Glutamatergic neuron (in vitro differentiated cells): ENCODE data around the gene ZNG1A. TPM values are rescaled to one million over a fixed set of nuclear protein-coding genes. Genes with fewer than 3 reads are reported as not detected.
"Not testable (repeated sequence)": the region's sequence is repeated elsewhere in the genome, so short reads cannot be mapped to it uniquely, and the experiment has no call there.

ENCODE experiments used
- DNase-seq: peaks from one replicate; pipeline ENCODE4 v3.0.0; 2022
- H3K27ac Mint-ChIP-seq: one replicate; pipeline ENCODE4 v1.8.0; 2020; ENCODE audit warnings: mild to moderate bottlenecking, mixed read lengths, inconsistent platforms; ENCODE audit not compliant: unreplicated experiment
- H3K27me3 Mint-ChIP-seq: one replicate; pipeline ENCODE4 v1.8.0; 2020; ENCODE audit warnings: mild to moderate bottlenecking, moderate library complexity, mixed read lengths, inconsistent platforms; ENCODE audit not compliant: unreplicated experiment
- H3K36me3 Mint-ChIP-seq: one replicate; pipeline ENCODE4 v1.8.0; 2020; ENCODE audit warnings: mild to moderate bottlenecking, mixed read lengths, inconsistent platforms; ENCODE audit not compliant: unreplicated experiment
- H3K4me1 Mint-ChIP-seq: one replicate; pipeline ENCODE4 v1.8.0; 2020; ENCODE audit warnings: mild to moderate bottlenecking, low read depth, mixed read lengths, inconsistent platforms; ENCODE audit not compliant: unreplicated experiment
- H3K4me3 Mint-ChIP-seq: one replicate; pipeline ENCODE4 v1.8.0; 2020; ENCODE audit warnings: mild to moderate bottlenecking, mixed read lengths, inconsistent platforms; ENCODE audit not compliant: unreplicated experiment
- H3K9me3 Mint-ChIP-seq: one replicate; pipeline ENCODE4 v1.8.0; 2020; ENCODE audit warnings: mild to moderate bottlenecking, moderate library complexity, mixed read lengths, inconsistent platforms; ENCODE audit not compliant: unreplicated experiment
- CTCF ChIP-seq: fragments of 200-600 bp; sonication (generic); IDR thresholded peaks from one replicate; pipeline ENCODE4 v1.5.0; 2021; ENCODE audit not compliant: partially characterized antibody, unreplicated experiment
- total RNA-seq: library from RNA; stranded (reverse); fragmentation: NEBNext Ultra II Directional; extraction: Animal tissue kit (Norgen Biotek cat#: 25700); gene quantifications from one replicate; pipeline ENCODE4 v1.2.1, GENCODE V29; 2021; ENCODE audit not compliant: unreplicated experiment

The ZNG1A gene
- total RNA-seq, 1 donor from 2014 or later: 33.5 TPM

- Mint-ChIP-seq H3K36me3 (no peaks in the 10 kb centered on the region), H3K4me3 (no peak overlapping the region), H3K27me3 (no peaks in the 10 kb centered on the region), H3K9me3 (no peaks in the 10 kb centered on the region), H3K27ac (no peak overlapping the region), H3K4me1 (no peaks in the 10 kb centered on the region)
- TF ChIP-seq CTCF: no peak
- DNase-seq: no peak
Observed at GRCh38 chr9:211557-211956, 32.7 kb upstream of the ZNG1A start.

- Mint-ChIP-seq H3K9me3 (no peaks in the 10 kb centered on the region), H3K4me1 (no peaks in the 10 kb centered on the region), H3K36me3 (no peaks in the 10 kb centered on the region), H3K27me3 (no peaks in the 10 kb centered on the region), H3K4me3 (no peak overlapping the region), H3K27ac (no peak overlapping the region)
- no peak for DNase-seq
- TF ChIP-seq CTCF: no peak
Observed at GRCh38 chr9:211036-211435, 32.2 kb upstream of the ZNG1A start.

GRCh38 chr9:209143-209758 is 30.4 kb upstream of the ZNG1A start:
- H3K4me1 Mint-ChIP-seq: no peaks in the 10 kb centered on the region
- no peaks in the 10 kb centered on the region for H3K9me3 Mint-ChIP-seq
- no peak overlapping the region for H3K4me3 Mint-ChIP-seq
- H3K27me3 Mint-ChIP-seq: no peaks in the 10 kb centered on the region
- DNase-seq: no peak
- H3K27ac Mint-ChIP-seq: no peak overlapping the region
- no peak for TF ChIP-seq CTCF
- no peaks in the 10 kb centered on the region for H3K36me3 Mint-ChIP-seq

GRCh38 chr9:206481-206880 is 27.6 kb upstream of the ZNG1A start:
- H3K27ac Mint-ChIP-seq: no peak overlapping the region
- TF ChIP-seq CTCF: no peak
- H3K36me3 Mint-ChIP-seq: no peaks in the 10 kb centered on the region
- H3K9me3 Mint-ChIP-seq: no peaks in the 10 kb centered on the region
- no peak overlapping the region for H3K4me3 Mint-ChIP-seq
- no peaks in the 10 kb centered on the region for H3K4me1 Mint-ChIP-seq
- no peaks in the 10 kb centered on the region for H3K27me3 Mint-ChIP-seq
- no peak for DNase-seq

- DNase-seq, H3K4me3 Mint-ChIP-seq, H3K27me3 Mint-ChIP-seq, H3K36me3 Mint-ChIP-seq, H3K27ac Mint-ChIP-seq, H3K4me1 Mint-ChIP-seq, H3K9me3 Mint-ChIP-seq: not testable (repeated sequence)
Observed at GRCh38 chr9:199601-200000, 20.7 kb upstream of the ZNG1A start.

- H3K27ac Mint-ChIP-seq, H3K36me3 Mint-ChIP-seq, H3K9me3 Mint-ChIP-seq, H3K27me3 Mint-ChIP-seq, DNase-seq, H3K4me1 Mint-ChIP-seq: not testable (repeated sequence)
- peak overlapping the region; percentile 86 for H3K4me3 Mint-ChIP-seq
Observed at GRCh38 chr9:178140-178825, 573 bp downstream of the ZNG1A start.

GRCh38 chr9:169757-170156 is 9.1 kb downstream of the ZNG1A start:
- H3K27ac Mint-ChIP-seq, H3K4me1 Mint-ChIP-seq, DNase-seq, H3K27me3 Mint-ChIP-seq, H3K4me3 Mint-ChIP-seq, H3K9me3 Mint-ChIP-seq, H3K36me3 Mint-ChIP-seq: not testable (repeated sequence)

GRCh38 chr9:159871-160270 is 19.0 kb downstream of the ZNG1A start:
- not testable (repeated sequence) for H3K4me3 Mint-ChIP-seq, DNase-seq, H3K36me3 Mint-ChIP-seq, H3K4me1 Mint-ChIP-seq, H3K27ac Mint-ChIP-seq, H3K27me3 Mint-ChIP-seq, H3K9me3 Mint-ChIP-seq
